Subcutaneous adipose tissue (tissue), 4 donors: Measurements from ENCODE around the gene HSPA9. TPM values are rescaled to one million over a fixed set of nuclear protein-coding genes. Genes with fewer than 3 reads are reported as not detected.

Experiments used
- total RNA-seq, 4 donors: library from RNA; depleted of rRNA; stranded (reverse); fragments of >200 nt; gene quantifications; one replicate each; pipeline ENCODE4 v1.1.0, GENCODE V29; 2016
- TF ChIP-seq, protein P1 (sequence below): fragments of 450-650 bp; IDR thresholded peaks from one replicate; pipeline ENCODE4 v1.5.1; 2016; ENCODE audit warnings: low read depth, mild to moderate bottlenecking, control low read depth, antibody characterized with exemption, moderate library complexity

HSPA9 gene
- total RNA-seq, 4 donors from 2014 or later: 170 to 197 (median 185) TPM

DNA sequence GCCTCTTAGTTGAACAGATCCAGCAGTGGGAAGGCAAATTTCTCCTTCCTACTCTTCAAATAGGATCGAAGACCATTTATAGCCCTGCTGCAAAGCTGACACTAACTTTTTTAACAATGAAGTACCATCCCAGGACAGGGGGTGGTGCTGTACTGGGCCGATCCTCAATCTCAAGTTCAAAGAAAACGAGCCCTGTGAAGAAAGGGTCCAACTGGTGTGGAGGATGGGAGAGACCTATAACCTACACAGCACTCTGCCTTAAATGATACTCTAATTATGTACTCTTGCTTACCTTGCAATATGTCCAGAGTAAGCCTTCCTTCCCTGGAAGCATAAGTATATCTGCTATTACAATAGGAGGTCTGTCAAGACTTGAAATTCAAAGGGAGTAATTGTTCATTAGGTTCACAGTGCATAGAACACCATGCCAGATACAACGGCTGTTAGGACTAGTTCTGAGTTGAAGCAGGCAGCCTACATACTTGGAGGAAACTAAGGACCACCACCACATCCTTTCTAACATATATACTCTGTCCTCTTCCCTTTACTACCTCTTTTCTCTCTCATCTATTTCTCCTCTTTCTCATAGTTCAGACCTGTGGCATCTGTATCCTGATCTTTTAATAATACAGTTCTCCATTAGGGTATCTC, 38.4 kb downstream of the HSPA9 start:
- TF ChIP-seq, protein P1, sequence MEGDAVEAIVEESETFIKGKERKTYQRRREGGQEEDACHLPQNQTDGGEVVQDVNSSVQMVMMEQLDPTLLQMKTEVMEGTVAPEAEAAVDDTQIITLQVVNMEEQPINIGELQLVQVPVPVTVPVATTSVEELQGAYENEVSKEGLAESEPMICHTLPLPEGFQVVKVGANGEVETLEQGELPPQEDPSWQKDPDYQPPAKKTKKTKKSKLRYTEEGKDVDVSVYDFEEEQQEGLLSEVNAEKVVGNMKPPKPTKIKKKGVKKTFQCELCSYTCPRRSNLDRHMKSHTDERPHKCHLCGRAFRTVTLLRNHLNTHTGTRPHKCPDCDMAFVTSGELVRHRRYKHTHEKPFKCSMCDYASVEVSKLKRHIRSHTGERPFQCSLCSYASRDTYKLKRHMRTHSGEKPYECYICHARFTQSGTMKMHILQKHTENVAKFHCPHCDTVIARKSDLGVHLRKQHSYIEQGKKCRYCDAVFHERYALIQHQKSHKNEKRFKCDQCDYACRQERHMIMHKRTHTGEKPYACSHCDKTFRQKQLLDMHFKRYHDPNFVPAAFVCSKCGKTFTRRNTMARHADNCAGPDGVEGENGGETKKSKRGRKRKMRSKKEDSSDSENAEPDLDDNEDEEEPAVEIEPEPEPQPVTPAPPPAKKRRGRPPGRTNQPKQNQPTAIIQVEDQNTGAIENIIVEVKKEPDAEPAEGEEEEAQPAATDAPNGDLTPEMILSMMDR: no peak

DNA sequence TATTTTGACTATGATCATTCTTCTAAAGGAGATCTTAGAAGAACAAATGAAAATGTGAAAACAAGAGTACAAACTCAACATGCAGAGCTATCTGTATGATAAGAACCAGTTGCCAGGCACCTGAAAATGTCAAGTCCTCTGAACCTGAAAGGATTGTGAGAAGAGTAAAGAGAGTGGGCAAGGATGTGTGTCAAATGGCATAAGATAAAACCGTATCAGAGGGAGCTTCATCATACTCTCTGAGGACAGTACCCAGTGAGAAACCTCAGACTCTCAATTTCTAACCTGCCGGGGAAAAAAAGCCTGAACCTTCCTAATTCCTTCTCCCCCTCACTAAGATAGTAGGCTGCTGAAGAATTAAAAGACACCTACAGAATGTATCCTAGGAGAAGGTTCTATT, 39.0 kb downstream of the HSPA9 start:
- TF ChIP-seq, protein P1: no peak

DNA sequence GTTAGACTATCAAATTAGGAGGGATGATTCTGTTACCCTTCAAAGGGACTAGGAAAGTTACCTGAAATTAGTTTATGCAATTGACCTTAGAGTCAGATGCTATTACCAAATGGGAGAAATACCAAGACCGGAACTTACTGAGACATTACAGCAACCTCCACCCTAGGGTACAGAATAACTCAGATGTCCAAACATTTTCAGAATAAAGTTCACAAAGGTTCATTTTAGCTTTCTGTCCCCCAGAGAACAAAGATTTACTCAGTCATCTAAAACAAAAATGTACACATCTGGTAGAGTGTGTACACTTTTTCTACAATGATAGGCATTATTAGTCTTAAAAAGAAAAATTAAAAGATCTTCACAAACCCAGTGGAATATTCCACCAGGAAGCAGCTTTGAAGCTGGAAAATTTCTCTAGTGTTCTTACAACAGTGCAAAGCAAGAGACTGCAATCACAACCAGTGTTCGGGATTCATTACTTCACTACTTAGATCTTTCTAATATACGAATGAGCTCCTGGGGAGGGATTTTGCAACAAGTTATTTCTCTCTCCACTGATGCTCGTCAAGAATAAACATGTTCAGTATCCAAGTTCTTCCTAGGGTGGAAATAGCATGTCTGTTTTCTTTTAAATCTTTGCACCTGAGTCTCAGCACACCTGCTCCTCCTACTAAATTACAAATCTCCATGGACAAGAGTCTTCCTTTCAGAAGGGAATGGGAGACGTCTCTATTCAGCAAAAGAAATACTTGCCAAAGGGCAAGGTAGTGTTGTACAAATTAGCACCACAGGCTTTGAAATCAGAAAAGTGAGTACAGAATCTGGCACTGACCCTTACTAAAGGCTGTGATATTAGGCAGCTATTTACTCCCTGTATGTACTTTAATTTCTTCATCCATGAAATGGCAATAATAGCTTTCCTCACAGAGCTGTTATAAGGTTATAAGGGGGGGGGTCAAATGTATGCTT, 40.9 kb downstream of the HSPA9 start:
- TF ChIP-seq, protein P1: no peak

DNA sequence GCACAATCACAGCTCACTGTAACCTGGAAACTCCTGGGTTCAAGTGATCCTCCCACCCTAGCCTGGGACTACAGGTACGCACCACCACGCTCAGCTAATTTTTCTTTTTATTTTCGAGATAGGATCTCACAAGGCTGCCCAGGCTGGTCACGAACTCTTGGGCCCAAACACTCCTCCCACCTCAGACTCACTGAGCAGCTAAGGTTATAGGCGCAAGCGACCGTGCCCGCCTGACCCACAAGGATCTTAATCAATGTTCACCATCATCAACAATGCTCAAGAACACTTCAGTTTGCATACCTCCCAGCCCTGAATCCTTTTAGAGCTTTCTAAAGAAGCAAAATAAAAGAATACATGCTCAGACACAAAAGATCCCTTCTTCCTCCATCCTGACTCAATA, 45.4 kb downstream of the HSPA9 start:
- TF ChIP-seq, protein P1: no peak

DNA sequence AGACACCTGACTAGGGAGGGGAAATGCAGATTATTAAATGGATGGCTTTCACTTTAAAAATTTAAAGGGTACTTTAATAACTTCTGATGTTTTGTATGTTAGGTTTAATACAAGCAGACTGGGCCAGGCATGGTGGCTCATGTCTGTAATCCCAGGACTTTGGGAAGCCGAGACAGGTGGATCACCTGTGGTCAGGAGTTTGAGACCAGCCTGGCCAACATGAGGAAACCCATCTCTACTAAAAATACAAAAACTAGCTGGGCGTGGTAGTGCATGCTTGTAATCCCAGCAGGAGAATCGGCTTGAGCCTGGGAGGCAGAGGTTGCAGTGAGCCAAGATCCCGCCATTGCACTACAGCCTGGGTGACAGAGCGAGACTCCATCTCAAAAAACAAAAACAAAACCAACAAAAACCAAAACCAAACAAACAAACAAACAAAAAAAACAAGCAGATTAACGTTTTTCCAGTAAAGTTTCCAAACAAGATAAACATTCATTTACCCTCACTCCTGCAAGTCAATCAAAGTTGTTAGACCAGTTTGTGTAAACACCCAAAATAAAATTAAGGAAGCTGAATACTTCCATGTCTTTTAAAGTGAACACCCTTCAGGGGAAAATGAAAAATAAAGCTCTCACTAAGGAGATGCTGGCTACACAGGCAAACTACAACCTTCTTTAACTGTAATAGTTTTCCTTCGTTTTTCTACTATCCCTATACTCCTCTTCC, 46.3 kb downstream of the HSPA9 start:
- TF ChIP-seq, protein P1: no peak

DNA sequence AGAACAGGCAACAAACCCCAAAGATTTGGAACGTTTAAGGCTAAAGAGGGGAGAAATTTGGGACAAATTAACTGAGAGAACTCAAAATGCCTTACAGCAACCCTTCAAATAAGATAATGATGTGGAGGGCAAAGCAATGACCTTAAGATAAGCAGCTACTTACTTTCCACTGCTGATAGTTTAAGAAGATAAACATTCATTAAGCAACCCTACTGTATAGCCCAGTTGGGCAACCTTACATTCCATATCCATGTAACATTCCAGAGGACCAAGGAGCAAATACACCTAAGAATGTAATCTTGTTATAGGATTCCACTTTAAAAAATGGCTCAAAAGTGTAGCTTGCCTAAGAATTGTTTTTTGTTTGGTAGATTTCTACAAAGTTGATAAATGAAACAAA, 47.0 kb downstream of the HSPA9 start:
- TF ChIP-seq, protein P1: no peak

DNA sequence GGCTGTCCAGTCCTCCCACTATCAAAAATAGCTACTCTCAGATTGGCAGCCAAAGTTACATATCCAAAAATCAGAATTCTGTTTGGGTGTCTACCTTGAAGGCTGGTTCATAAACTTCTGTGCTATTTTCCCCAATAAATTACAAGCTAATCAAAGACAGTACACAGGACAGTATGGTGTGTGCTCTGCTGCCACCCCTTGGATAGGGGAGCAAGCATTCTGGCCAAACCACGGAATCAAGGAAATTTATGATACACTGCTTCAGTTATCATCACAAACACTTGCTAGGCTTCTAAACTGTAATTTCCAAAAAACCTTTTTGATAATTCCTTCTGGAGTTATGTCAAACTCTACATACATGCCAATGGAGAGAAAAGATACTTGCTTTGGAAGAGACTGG, 48.0 kb downstream of the HSPA9 start:
- TF ChIP-seq, protein P1: no peak
